T-cell (primary cell): ENCODE results near the gene VENTX. TPM values are rescaled to one million over a fixed set of nuclear protein-coding genes. Genes with fewer than 3 reads are reported as not detected.

ENCODE experiments used
- ATAC-seq, 4 experiments: fragments of 200-7000 bp in 3 of 4; fragments of 150-1000 bp in 1 of 4; cut with Tn5 transposase; replicated peaks in 1 of 4; 1 replicate in 3 of 4; 2 replicates in 1 of 4; pipeline ENCODE4 v1.10.0; 2021; ENCODE audit warnings: moderate library complexity in 3 of 4, mild to moderate bottlenecking in 2 of 4, moderate number of reproducible peaks in 1 of 4
- CTCF ChIA-PET, 2 donors: fragments of 300-600 bp; sonication (Branson Sonifier 250); formaldehyde crosslinking; loops; one replicate each; lab custom pipeline; 2022; ENCODE audit warnings: antibody characterized with exemption in 2 of 2; lab: Charles Lee
- POLR2A ChIA-PET, 2 donors: fragments of 300-600 bp; sonication (Branson Sonifier 250); formaldehyde crosslinking; loops; one replicate each; lab custom pipeline; 2022; ENCODE audit warnings: antibody characterized with exemption in 2 of 2; lab: Charles Lee
- DNase-seq, 35 experiments: peaks; one replicate each; pipeline versions ENCODE4 v3.0.0 to v3.0.0-alpha.2; 2013 to 2023
- H3K27ac ChIP-seq: one replicate; pipeline ENCODE4 v1.5.1; 2013; ENCODE audit warnings: low read length
- H3K27me3 ChIP-seq, 2 experiments: replicated peaks in 1 of 2; 1 replicate in 1 of 2; 2 replicates in 1 of 2; pipeline versions ENCODE4 v1.6.1 to v1.7.0; 2013; ENCODE audit warnings: low read length in 1 of 2, mixed read lengths in 1 of 2; ENCODE audit not compliant: control insufficient read depth in 2 of 2, insufficient read depth in 2 of 2; ENCODE audit errors: extremely low read depth in 1 of 2
- H3K36me3 ChIP-seq, 2 donors: 1 replicate in 1 of 2; 2 replicates in 1 of 2; pipeline versions ENCODE4 v1.6.1 to v1.7.0; 2013; ENCODE audit warnings: low read length in 1 of 2; ENCODE audit not compliant: control insufficient read depth in 2 of 2, insufficient read depth in 1 of 2; ENCODE audit errors: extremely low read depth in 1 of 2
- H3K4me1 ChIP-seq, 2 experiments: 1 replicate in 1 of 2; 2 replicates in 1 of 2; pipeline versions ENCODE4 v1.6.1 to v1.7.0; 2013; ENCODE audit warnings: low read length in 2 of 2, mixed read lengths in 1 of 2; ENCODE audit not compliant: insufficient read depth in 2 of 2, control insufficient read depth in 1 of 2; ENCODE audit errors: extremely low read depth in 1 of 2
- H3K4me3 ChIP-seq, 2 donors: 1 replicate in 1 of 2; 2 replicates in 1 of 2; pipeline versions ENCODE4 v1.5.1 to v1.7.0; 2013; ENCODE audit warnings: mild to moderate bottlenecking in 2 of 2, low read length in 1 of 2, moderate library complexity in 1 of 2; ENCODE audit not compliant: control insufficient read depth in 1 of 2; ENCODE audit errors: extremely low read depth in 1 of 2
- H3K9me3 ChIP-seq: 2 replicates; pipeline ENCODE4 v1.7.0; 2013
- H3K27ac Mint-ChIP-seq, 2 donors: one replicate each; pipeline ENCODE4 v1.8.0; 2020 to 2021; ENCODE audit warnings: mild to moderate bottlenecking in 2 of 2, mixed read lengths in 2 of 2
- H3K27me3 Mint-ChIP-seq, 2 donors: one replicate each; pipeline ENCODE4 v1.8.0; 2021 to 2022; ENCODE audit warnings: mixed read lengths in 2 of 2
- H3K36me3 Mint-ChIP-seq: one replicate; pipeline ENCODE4 v1.8.0; 2021; ENCODE audit warnings: mixed read lengths
- H3K4me1 Mint-ChIP-seq, 3 donors: one replicate each; pipeline ENCODE4 v1.8.0; 2020 to 2022; ENCODE audit warnings: mixed read lengths in 3 of 3, mild to moderate bottlenecking in 1 of 3
- H3K4me3 Mint-ChIP-seq, 3 donors: one replicate each; pipeline ENCODE4 v1.8.0; 2020 to 2022; ENCODE audit warnings: mild to moderate bottlenecking in 3 of 3, mixed read lengths in 3 of 3, moderate library complexity in 3 of 3
- H3K9me3 Mint-ChIP-seq, 3 donors: one replicate each; pipeline ENCODE4 v1.8.0; 2020 to 2022; ENCODE audit warnings: mixed read lengths in 3 of 3
- WGBS: methylation state at CpG from one replicate; pipeline ENCODE4 v1.1.5; 2013; ENCODE audit warnings: missing lambda C conversion rate; ENCODE audit not compliant: insufficient coverage; 5-methylcytosine and 5-hydroxymethylcytosine counted together
- total RNA-seq, 35 experiments: library from RNA in 6 of 35; stranded (reverse) in 6 of 35; fragments of 120-200 nt in 1 of 35; gene quantifications; one replicate each; pipeline versions ENCODE4 v1.2.1 to v1.2.4 and lab custom pipeline; 2013 to 2026

The VENTX gene
- total RNA-seq, 5 donors from 2014 or later (not counting 1 experiment from before 2014, with no cell fraction given): 0.12 to 0.13 (median 0.12) TPM; not detected in 2

DNA sequence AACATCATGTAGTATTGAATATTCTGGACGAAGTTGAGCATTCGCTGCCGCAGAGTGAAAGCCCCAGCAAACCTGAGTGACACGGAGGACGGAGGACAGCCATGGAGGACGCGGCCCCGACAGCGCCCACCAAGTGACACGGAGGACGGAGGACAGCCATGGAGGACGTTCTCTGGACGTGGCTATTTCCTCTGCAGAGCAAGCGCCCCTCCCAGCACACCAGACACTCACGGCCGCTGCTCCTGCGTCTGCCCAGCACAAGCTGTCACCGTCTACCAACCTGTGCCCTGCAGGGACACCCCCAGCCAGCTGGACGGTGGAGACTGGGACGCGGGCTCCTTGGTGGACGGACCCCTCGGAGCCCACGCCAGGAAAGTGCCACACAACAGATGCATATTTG, 46.3 kb downstream of the VENTX start:
- Mint-ChIP-seq H3K27ac (no peak overlapping the region), H3K36me3 (peaks cover 47% of the 10 kb centered on the region), H3K4me1 (peaks cover 0 to 10% (median 7%) of the 10 kb centered on the region in 3 donors), H3K9me3 (no peaks in the 10 kb centered on the region), H3K4me3 (no peak overlapping the region), H3K27me3 (no peaks in the 10 kb centered on the region)
- H3K4me1 ChIP-seq: peaks cover 0 to 13% of the 10 kb centered on the region in 2 experiments
- no peak overlapping the region for H3K27ac ChIP-seq
- ATAC-seq (no peak), DNase-seq (no peak)
- ChIA-PET CTCF (no interaction called here), POLR2A (no interaction called here)
- no peaks in the 10 kb centered on the region for H3K9me3 ChIP-seq
- no peaks in the 10 kb centered on the region for H3K27me3 ChIP-seq
- peaks cover 32 to 72% of the 10 kb centered on the region in 2 donors for H3K36me3 ChIP-seq
- 97% methylated on average over 24 of the region's 24 CpGs for WGBS
- H3K4me3 ChIP-seq: no peak overlapping the region

GRCh38 chr10:133285217-133285616, 47.6 kb downstream of the VENTX start:
- Histone ChIP-seq H3K27ac (no peak overlapping the region), H3K4me3 (no peak overlapping the region), H3K4me1 (peaks cover 0 to under 1% of the 10 kb centered on the region in 2 experiments), H3K27me3 (no peaks in the 10 kb centered on the region), H3K9me3 (no peaks in the 10 kb centered on the region), H3K36me3 (peaks cover 36 to 80% of the 10 kb centered on the region in 2 donors)
- ATAC-seq: no peak
- H3K9me3 Mint-ChIP-seq: no peaks in the 10 kb centered on the region
- peaks cover 54% of the 10 kb centered on the region for H3K36me3 Mint-ChIP-seq
- DNase-seq: no peak
- 95% methylated on average over 33 of the region's 36 CpGs for WGBS
- H3K27me3 Mint-ChIP-seq: no peaks in the 10 kb centered on the region
- H3K4me3 Mint-ChIP-seq: no peak overlapping the region
- H3K4me1 Mint-ChIP-seq: no peaks in the 10 kb centered on the region
- H3K27ac Mint-ChIP-seq: no peak overlapping the region
- CTCF ChIA-PET: no interaction called here
- POLR2A ChIA-PET: no interaction called here

GRCh38 chr10:133286366-133286765, 48.7 kb downstream of the VENTX start:
- POLR2A ChIA-PET: no interaction called here
- Histone ChIP-seq H3K27ac (no peak overlapping the region), H3K4me1 (no peaks in the 10 kb centered on the region), H3K27me3 (no peaks in the 10 kb centered on the region), H3K4me3 (no peak overlapping the region), H3K36me3 (peaks cover 33 to 81% of the 10 kb centered on the region in 2 donors), H3K9me3 (no peaks in the 10 kb centered on the region)
- 95% methylated on average over 8 of the region's 18 CpGs for WGBS
- H3K27ac Mint-ChIP-seq: no peak overlapping the region
- H3K4me3 Mint-ChIP-seq: no peak overlapping the region
- no peaks in the 10 kb centered on the region for H3K4me1 Mint-ChIP-seq
- H3K36me3 Mint-ChIP-seq: peaks cover 60% of the 10 kb centered on the region
- CTCF ChIA-PET: no interaction called here
- DNase-seq: no peak
- H3K27me3 Mint-ChIP-seq: no peaks in the 10 kb centered on the region
- no peak for ATAC-seq
- no peaks in the 10 kb centered on the region for H3K9me3 Mint-ChIP-seq

DNA sequence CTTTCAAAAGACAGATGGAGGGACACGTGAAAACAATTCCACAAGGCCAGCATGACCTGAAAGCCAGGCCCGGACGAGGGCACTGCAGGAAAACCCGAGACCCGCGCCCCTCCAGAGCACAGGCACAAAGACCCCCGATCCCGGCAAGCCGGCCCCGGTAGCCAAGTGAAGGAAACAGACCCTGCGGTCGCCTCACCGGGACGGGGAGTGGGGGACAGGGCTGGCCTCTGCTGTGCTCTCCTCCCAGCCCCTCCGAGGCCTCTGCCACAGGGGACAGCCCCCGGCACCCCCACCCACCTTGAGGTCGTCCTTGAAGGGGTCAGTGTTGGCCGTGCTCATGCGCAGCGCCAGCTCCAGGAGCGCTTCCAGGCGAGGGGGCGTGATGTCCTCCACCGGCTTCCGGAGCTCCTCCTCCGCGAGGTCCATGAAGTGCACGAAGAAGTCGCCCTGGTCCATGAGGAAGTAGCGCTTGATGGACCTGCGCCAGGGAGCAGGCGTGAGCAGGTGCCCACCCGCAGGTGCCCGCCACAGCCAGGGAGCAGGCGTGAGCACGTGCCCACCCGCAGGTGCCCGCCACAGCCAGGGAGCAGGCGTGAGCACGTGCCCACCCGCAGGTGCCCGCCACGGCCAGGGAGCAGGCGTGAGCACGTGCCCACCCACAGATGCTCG, 50.3 kb downstream of the VENTX start:
- CTCF ChIA-PET: no interaction called here
- no peaks in the 10 kb centered on the region for H3K9me3 Mint-ChIP-seq
- DNase-seq: no peak
- H3K27ac Mint-ChIP-seq: no peak overlapping the region
- no peak for ATAC-seq
- H3K4me3 Mint-ChIP-seq: no peak overlapping the region
- 98% methylated on average over 33 of the region's 46 CpGs for WGBS
- Histone ChIP-seq H3K27me3 (no peaks in the 10 kb centered on the region), H3K9me3 (no peaks in the 10 kb centered on the region), H3K36me3 (peaks cover 24 to 74% of the 10 kb centered on the region in 2 donors), H3K4me3 (no peak overlapping the region), H3K27ac (no peak overlapping the region), H3K4me1 (no peaks in the 10 kb centered on the region)
- POLR2A ChIA-PET: no interaction called here
- no peaks in the 10 kb centered on the region for H3K4me1 Mint-ChIP-seq
- peaks cover 51% of the 10 kb centered on the region for H3K36me3 Mint-ChIP-seq
- no peaks in the 10 kb centered on the region for H3K27me3 Mint-ChIP-seq

GRCh38 chr10:133289761-133290160, 52.1 kb downstream of the VENTX start:
- Histone ChIP-seq H3K4me1 (no peaks in the 10 kb centered on the region), H3K27me3 (no peaks in the 10 kb centered on the region), H3K9me3 (no peaks in the 10 kb centered on the region), H3K36me3 (peaks cover 29 to 72% of the 10 kb centered on the region in 2 donors), H3K4me3 (no peak overlapping the region), H3K27ac (no peak overlapping the region)
- no peak overlapping the region for H3K27ac Mint-ChIP-seq
- DNase-seq: no peak
- POLR2A ChIA-PET: no interaction called here
- WGBS: 93% methylated on average over 20 of the region's 24 CpGs
- no peaks in the 10 kb centered on the region for H3K9me3 Mint-ChIP-seq
- no peaks in the 10 kb centered on the region for H3K4me1 Mint-ChIP-seq
- CTCF ChIA-PET: no interaction called here
- H3K4me3 Mint-ChIP-seq: no peak overlapping the region
- H3K36me3 Mint-ChIP-seq: peaks cover 50% of the 10 kb centered on the region
- ATAC-seq: no peak
- H3K27me3 Mint-ChIP-seq: no peaks in the 10 kb centered on the region

Other genes starting within 250 kb of the VENTX start
- gene ADGRA1, start 149.9 kb upstream of the VENTX start, total RNA-seq: not detected
- 1 to 10 TPM in 1 of 5 donors, under 1 TPM in 4; 0.09 to 1.2 (median 0.35) TPM for gene KNDC1, start 77.6 kb upstream of the VENTX start, total RNA-seq
- gene UTF1, start 7.6 kb upstream of the VENTX start, total RNA-seq: under 1 TPM in 1 of 5 donors, not detected in 4; 0.23 TPM
- gene ADAM8, start 39.0 kb downstream of the VENTX start, total RNA-seq: 100 to 1,000 TPM in 3 of 5 donors, 10 to 100 TPM in 2; 80.5 to 142 (median 107) TPM
- gene TUBGCP2, start 71.0 kb downstream of the VENTX start, total RNA-seq: 10 to 100 TPM; 64.5 to 80.8 (median 72.7) TPM
- 10 to 100 TPM; 35.2 to 44.7 (median 36.8) TPM for gene ZNF511, start 71.1 kb downstream of the VENTX start, total RNA-seq
- 1 to 10 TPM in 4 of 5 donors, under 1 TPM in 1; 0.68 to 5.1 (median 3.6) TPM for gene CALY, start 99.0 kb downstream of the VENTX start, total RNA-seq
- not detected for gene PRAP1, start 109.5 kb downstream of the VENTX start, total RNA-seq
- gene FUOM, start 120.2 kb downstream of the VENTX start, total RNA-seq: 10 to 100 TPM in 4 of 5 donors, 1 to 10 TPM in 1; 9.4 to 30.3 (median 26.9) TPM
- 10 to 100 TPM; 17.6 to 31.7 (median 27.2) TPM for gene ECHS1, start 135.5 kb downstream of the VENTX start, total RNA-seq
- gene PAOX, start 141.4 kb downstream of the VENTX start, total RNA-seq: 10 to 100 TPM in 3 of 5 donors, 1 to 10 TPM in 2; 4.3 to 20.0 (median 14.5) TPM
- 10 to 100 TPM; 46.7 to 79.3 (median 69.4) TPM for gene MTG1, start 156.3 kb downstream of the VENTX start, total RNA-seq
- under 1 TPM in 2 of 5 donors, not detected in 3; 0.06 to 0.12 TPM for gene SPRN, start 186.8 kb downstream of the VENTX start, total RNA-seq
- gene SCART1, start 216.1 kb downstream of the VENTX start, total RNA-seq: 10 to 100 TPM in 3 of 5 donors, 1 to 10 TPM in 2; 5.9 to 13.0 (median 12.1) TPM